Fibroblast of skin of abdomen (primary cell): ENCODE measurements around the gene CDK14.
A peak's percentile ranks its signal among the peaks of the same experiment; 100 is the strongest.
"Not testable (repeated sequence)": the region's sequence is repeated elsewhere in the genome, so short reads cannot be mapped to it uniquely, and the experiment has no call there.

Experiments
- DNase-seq: peaks from one replicate; pipeline ENCODE4 v3.0.0-alpha.2; 2013

Gene CDK14

GRCh38 chr7:90721869-90722431, 125.8 kb downstream of the CDK14 start:
- no peak for DNase-seq

- DNase-seq = no peak
Observed at GRCh38 chr7:90723233-90723632, 127.1 kb downstream of the CDK14 start.

- no peak for DNase-seq
Observed at GRCh38 chr7:90723866-90724265, 127.7 kb downstream of the CDK14 start.

- DNase-seq = peak; percentile 25
Observed at GRCh38 chr7:90726120-90726519, 130.0 kb downstream of the CDK14 start.

GRCh38 chr7:90726623-90727022, 130.5 kb downstream of the CDK14 start:
- DNase-seq = peak; percentile 4

- DNase-seq = no peak
Observed at GRCh38 chr7:90727412-90727811, 131.3 kb downstream of the CDK14 start.

GRCh38 chr7:90728568-90728967, 132.4 kb downstream of the CDK14 start:
- no peak for DNase-seq

GRCh38 chr7:90735611-90736280, 139.6 kb downstream of the CDK14 start:
- not testable (repeated sequence) for DNase-seq

- DNase-seq = no peak
Observed at GRCh38 chr7:90736316-90736715, 140.2 kb downstream of the CDK14 start.

GRCh38 chr7:90736968-90737939, 141.1 kb downstream of the CDK14 start:
- no peak for DNase-seq

- no peak for DNase-seq
Observed at GRCh38 chr7:90738249-90738648, 142.1 kb downstream of the CDK14 start.

GRCh38 chr7:90739716-90740115, 143.6 kb downstream of the CDK14 start:
- DNase-seq = no peak

GRCh38 chr7:90740386-90740785, 144.3 kb downstream of the CDK14 start:
- no peak for DNase-seq

- no peak for DNase-seq
Observed at GRCh38 chr7:90743626-90744025, 147.5 kb downstream of the CDK14 start.

GRCh38 chr7:90747516-90747915, 151.4 kb downstream of the CDK14 start:
- DNase-seq = no peak

GRCh38 chr7:90749262-90749661, 153.1 kb downstream of the CDK14 start:
- no peak for DNase-seq

GRCh38 chr7:90749774-90750173, 153.7 kb downstream of the CDK14 start:
- peak; percentile 25 for DNase-seq

- DNase-seq = no peak
Observed at GRCh38 chr7:90751595-90751994, 155.5 kb downstream of the CDK14 start.

GRCh38 chr7:90752051-90752450, 155.9 kb downstream of the CDK14 start:
- peak; percentile 57 for DNase-seq

GRCh38 chr7:90755041-90755440, 158.9 kb downstream of the CDK14 start:
- DNase-seq = no peak

- no peak for DNase-seq
Observed at GRCh38 chr7:90756366-90756765, 160.2 kb downstream of the CDK14 start.

GRCh38 chr7:90757565-90757950, 161.4 kb downstream of the CDK14 start:
- DNase-seq = not testable (repeated sequence)

- DNase-seq = no peak
Observed at GRCh38 chr7:90758933-90759562, 162.9 kb downstream of the CDK14 start.
